Activated CD8-positive, alpha-beta memory T cell treated with anti-CD3 and anti-CD28 coated beads, Interleukin-2, amount 50 U/mL, for 48 hours (primary cell): ENCODE measurements around the gene CCDC15.
"Not testable (repeated sequence)": the region's sequence is repeated elsewhere in the genome, so short reads cannot be mapped to it uniquely, and the experiment has no call there.

ENCODE experiments used
- DNase-seq: peaks from one replicate; pipeline ENCODE4 v3.0.0-alpha.2; 2020

CCDC15 gene

DNA sequence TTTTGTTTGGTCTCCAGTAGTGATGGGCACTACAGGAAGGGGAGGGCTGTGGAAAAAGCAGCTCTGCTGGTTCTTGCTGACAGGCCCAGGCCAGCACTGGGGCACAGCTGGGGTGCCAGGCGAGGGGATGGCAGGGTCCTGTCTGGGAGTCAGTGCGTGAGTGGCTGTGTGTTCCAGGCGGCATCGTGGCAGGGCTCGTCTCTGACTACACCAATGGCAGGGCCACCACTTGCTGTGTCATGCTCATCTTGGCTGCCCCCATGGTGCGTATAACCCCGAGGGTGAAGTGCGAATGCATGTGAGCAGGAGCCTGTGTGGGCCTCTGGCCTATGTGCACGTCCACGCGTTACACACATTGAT lies 130.0 kb downstream of the CCDC15 start:
- peak; percentile 37 for DNase-seq

DNA sequence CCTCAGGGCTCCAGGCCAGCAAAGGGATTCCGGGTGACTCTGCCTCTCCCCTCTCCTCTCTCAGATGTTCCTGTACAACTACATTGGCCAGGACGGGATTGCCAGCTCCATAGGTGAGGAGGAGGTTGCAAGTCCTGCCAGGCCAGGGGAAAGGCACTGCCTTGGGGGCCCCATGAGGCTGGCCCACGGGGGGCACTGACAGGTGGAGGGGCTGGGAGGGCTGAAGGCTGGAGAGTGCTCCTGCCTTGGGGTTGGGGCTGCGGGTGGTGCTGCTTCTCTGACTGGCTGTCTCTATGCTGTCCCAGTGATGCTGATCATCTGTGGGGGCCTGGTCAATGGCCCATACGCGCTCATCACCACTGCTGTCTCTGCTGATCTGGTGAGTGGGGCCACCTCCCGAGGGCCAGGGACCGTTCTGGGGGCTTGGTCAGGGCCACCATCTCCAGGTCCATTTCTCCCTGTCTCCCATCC lies 130.8 kb downstream of the CCDC15 start:
- no peak for DNase-seq

DNA sequence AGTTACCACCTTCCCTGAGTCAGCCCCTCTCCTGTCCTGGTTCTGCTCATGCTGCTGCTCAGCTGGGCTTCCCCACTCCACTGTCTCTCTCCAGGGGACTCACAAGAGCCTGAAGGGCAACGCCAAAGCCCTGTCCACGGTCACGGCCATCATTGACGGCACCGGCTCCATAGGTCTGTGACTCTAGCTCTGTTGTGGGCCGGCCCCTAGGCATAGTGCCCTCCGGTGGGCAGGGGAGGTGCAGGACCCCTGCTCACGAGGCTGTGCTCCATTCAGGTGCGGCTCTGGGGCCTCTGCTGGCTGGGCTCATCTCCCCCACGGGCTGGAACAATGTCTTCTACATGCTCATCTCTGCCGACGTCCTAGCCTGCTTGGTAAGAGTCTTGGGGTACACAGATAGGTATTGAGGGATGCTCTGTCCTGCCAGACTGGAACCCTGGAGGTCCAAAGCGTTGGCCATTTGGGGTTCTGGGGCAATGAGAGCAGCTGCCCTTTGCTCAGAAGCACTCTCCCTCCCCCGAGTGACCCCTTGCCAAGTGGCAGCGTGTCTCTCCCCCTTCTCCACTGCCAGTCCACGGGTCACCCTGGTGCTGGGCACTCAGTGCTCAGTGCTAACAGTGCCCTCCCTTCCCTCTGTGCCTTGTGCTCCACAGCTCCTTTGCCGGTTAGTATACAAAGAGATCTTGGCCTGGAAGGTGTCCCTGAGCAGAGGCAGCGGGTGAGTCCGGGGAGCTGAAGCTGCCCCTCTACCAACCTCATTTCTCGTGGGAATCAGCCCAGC lies 131.5 kb downstream of the CCDC15 start:
- DNase-seq = peak; percentile 46

DNA sequence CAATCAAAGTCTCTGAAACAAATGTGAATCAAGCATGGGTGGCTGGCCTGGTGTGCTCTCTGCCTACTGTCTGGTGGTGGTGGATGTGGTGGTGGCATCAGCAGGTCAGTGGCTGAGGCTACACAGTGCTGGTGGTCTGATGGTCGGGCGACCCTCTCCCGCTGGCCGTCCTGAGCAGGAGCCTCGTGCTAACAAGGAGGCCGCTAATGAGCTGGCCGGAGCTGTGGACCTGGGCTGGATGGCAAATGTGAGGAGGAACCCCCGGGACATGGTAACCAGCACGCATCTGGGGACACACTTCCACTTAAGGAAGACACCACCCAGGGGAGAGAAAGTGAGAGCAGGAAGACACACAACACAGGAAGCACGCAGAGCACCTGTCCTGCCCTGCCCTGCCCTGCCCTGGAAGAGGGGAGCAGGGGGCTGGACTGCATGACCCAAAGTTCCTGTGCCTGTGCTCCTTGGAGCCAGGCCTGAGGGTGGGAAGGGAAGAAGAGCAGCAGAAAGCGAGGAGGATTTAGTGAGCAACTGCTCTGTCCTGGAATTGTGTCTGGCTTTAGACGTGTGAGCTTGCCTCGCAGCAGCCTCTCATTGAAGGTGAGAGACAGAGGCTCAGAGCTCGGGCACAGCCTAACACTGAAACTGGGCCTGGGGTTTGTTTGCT lies 132.8 kb downstream of the CCDC15 start:
- no peak for DNase-seq

DNA sequence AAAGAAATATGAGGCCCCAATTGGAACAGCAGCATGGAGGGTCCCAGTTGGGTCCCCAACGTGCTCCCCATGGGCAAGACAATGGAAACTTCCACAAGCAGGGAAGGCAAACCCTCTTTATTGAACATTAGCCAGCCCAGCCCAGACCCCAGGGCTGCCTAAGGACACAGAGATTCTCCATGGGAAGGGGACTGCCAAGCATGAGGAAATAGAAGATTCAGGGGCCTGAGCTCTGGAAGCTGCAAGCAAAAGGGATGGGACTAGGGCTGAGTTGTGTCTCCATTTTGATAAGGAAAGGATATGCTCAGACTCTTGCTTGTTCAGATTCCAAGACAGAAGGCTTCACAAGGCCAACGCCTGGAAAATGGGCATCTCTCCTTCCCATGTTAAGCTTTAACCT lies 134.1 kb downstream of the CCDC15 start:
- no peak for DNase-seq

DNA sequence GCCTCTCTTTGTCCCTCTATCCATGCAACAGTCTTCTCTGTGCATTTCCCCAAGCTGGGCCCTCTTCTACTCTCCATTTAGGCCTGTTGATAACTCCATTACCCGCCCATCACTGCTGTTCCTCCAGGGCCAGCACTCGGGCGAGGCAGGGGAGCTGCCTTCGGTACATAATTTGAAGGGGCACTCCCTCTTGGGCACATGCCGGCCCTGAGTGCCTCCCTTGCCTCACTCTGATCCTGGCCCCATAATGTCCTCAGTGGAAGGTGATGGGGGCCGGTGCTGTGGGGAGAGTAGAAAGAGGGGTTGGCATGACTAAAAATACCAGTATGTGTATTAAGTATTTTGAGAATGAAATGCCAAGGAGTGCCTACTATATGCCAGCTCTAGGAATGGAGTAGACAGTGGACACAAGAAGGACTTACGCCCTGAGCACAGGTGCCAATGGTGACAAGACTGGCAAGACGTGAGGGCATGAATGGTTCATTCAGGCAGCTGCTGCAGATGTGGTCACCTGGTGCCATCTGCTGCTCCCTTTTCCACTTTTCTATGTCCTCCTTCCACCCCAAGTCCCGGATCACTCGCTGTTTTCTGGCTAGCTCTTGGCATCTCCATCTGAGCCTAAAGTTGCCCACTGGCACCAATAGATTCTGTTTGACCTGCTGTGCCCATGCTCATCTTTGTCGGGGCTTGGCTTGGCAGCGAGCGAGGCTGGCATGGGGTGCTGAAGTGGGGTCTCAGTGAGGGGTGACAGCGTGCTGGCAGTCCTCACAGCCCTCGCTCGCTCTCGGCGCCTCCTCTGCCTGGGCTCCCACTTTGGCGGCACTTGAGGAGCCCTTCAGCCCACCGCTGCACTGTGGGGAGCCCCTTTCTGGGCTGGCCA lies 134.8 kb downstream of the CCDC15 start:
- DNase-seq = no peak

DNA sequence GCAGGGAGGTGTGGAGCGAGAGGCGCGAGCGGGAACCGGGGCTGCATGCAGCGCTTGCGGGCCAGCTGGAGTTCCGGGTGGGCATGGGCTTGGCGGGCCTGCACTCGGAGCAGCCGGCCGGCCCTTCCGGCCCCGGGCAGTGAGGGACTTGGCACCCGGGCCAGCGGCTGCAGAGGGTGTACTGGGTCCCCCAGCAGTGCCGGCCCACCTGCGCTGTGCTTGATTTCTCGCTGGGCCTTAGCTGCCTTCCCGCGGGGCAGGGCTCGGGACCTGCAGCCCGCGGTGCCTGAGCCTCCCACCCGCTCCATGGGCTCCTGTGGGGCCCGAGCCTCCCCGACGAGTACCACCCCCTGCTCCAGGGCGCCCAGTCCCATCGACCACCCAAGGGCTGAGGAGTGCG lies 135.5 kb downstream of the CCDC15 start:
- DNase-seq = not testable (repeated sequence)

DNA sequence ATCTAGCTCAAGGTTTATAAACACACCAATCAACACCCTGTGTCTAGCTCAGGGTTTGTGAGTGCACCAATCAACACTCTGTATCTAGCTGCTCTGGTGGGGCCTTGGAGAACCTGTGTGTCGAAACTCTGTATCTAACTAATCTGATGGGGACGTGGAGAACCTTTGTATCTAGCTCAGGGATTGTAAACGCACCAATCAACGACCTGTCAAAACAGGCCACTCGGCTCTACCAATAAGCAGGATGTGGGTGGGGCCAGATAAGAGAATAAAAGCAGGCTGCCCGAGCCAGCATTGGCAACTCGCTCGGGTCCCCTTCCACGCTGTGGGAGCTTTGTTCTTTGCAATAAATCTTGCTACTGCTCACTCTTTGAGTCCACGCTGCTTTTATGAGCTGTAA lies 136.1 kb downstream of the CCDC15 start:
- DNase-seq = not testable (repeated sequence)

DNA sequence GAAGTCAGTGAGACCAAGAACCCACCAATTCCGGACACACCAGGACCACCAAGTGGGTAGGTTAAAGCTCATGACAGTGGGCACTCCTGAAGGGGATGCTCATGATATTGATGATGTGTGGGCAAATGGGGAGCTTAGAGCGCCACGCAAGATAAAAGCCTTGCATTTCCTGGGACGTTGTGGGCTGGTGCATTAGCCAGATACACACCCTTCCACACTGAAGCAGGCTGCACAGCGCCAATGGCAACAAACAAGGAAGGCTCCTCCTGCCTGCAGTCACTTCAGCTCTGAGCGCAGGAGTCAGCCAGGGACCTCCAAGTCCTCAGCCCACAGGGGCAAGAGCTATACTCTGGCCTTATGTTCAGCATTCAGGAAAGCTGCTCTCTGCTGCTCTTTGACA lies 136.8 kb downstream of the CCDC15 start:
- DNase-seq = peak; percentile 46
